HEK293T (cell line): ENCODE data around the gene TMEM156.

Experiments
- ARNT ChIP-seq: fragments of 450-650 bp; IDR thresholded peaks from 2 replicates; pipeline ENCODE4 v1.6.1; 2017; ENCODE audit warnings: mild to moderate bottlenecking
- BHLHE40 ChIP-seq: fragments of 450-650 bp; IDR thresholded peaks from 2 replicates; pipeline ENCODE4 v1.6.1; 2016; ENCODE audit warnings: mild to moderate bottlenecking, moderate library complexity, borderline replicate concordance
- ELF4 ChIP-seq: fragments of 450-650 bp; IDR thresholded peaks from 2 replicates; pipeline ENCODE4 v1.6.1; 2017; ENCODE audit warnings: antibody characterized with exemption
- FOXK2 ChIP-seq: fragments of 450-650 bp; IDR thresholded peaks from 2 replicates; pipeline ENCODE4 v1.6.1; 2016; ENCODE audit warnings: mild to moderate bottlenecking
- FOXM1 ChIP-seq: fragments of 450-650 bp; IDR thresholded peaks from 2 replicates; pipeline ENCODE4 v1.6.1; 2017; ENCODE audit warnings: mild to moderate bottlenecking, borderline replicate concordance
- L3MBTL2 ChIP-seq: fragments of 450-650 bp; conservative IDR thresholded peaks from 2 replicates; pipeline ENCODE4 v1.6.1; 2016; ENCODE audit warnings: mild to moderate bottlenecking
- SP1 ChIP-seq: fragments of 450-650 bp; IDR thresholded peaks from 2 replicates; pipeline ENCODE4 v1.6.1; 2017

DNA sequence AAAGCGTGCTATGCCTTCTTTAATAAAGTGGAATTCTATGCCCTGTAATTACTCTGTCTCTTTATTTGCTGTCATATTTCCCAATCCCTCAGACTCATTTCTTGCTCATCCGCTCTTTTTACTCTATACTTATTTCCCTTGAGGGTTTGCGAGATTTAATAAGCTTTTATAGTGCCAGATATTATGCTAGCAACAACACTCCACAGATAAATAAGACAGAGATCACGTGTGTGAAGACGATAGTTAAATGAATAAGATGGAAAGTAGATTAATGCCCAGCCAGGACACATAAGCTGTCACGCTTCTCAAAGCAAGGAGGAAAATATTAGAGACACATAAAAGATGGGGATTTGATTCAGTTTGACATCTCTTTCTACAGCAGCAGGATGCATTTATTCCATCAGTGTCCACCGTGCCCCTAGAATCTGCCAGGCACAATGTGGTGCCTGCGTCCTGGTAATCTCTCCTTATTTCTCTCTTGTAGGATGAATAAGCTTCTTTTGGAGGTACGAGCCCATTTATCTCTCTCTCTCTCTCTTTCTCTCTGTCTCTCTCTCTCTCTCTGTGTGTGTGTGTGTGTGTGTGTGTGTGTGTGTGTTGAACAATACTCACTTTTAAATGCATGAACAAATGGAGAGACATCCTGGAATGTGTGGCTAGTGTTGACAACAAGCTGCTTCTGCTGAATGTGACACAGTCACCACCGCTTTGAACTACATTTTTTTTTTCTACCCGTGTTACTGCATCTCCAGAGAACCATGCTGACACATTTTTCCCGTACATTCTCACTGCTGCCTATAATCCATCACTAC lies 48.2 kb downstream of the TMEM156 start:
- TF ChIP-seq L3MBTL2 (no peak), ELF4 (no peak), SP1 (no peak), FOXK2 (no peak), BHLHE40 (no peak), FOXM1 (no peak), ARNT (no peak)
